OCI-LY1 (cell line): Measurements from ENCODE around the gene B4GALNT2.

Experiments
- H2AFZ ChIP-seq: fragments of 200-600 bp; sonication (generic), shearing (Covaris generic); 2 replicates; pipeline ENCODE4 v1.6.0; 2014; ENCODE audit warnings: antibody characterized with exemption, mild to moderate bottlenecking, low read length
- H3F3A ChIP-seq: fragments of 200-600 bp; sonication (generic), shearing (Covaris generic); 2 replicates; pipeline ENCODE4 v1.6.0; 2014; ENCODE audit warnings: mild to moderate bottlenecking, antibody characterized with exemption, low read length, moderate library complexity; ENCODE audit not compliant: insufficient read depth
- H3K27ac ChIP-seq: fragments of 200-600 bp; sonication (generic); 2 replicates; pipeline ENCODE4 v1.5.1; 2014; ENCODE audit warnings: low read length, mixed run types, mild to moderate bottlenecking, low read depth; ENCODE audit not compliant: poor library complexity, severe bottlenecking
- H3K27me3 ChIP-seq: fragments of 200-600 bp; sonication (generic); 2 replicates; pipeline ENCODE4 v1.6.0; 2014; ENCODE audit warnings: antibody characterized with exemption, mild to moderate bottlenecking, low read length, moderate library complexity; ENCODE audit not compliant: insufficient read depth
- H3K36me3 ChIP-seq: fragments of 200-600 bp; sonication (generic); 2 replicates; pipeline ENCODE4 v1.6.1; 2014; ENCODE audit warnings: mild to moderate bottlenecking, antibody characterized with exemption, low read length, moderate library complexity, mixed read lengths; ENCODE audit not compliant: insufficient read depth
- H3K4me1 ChIP-seq: fragments of 200-600 bp; sonication (generic); 2 replicates; pipeline ENCODE4 v1.5.1; 2014; ENCODE audit warnings: mild to moderate bottlenecking, low read length, moderate library complexity; ENCODE audit not compliant: insufficient read depth, severe bottlenecking
- H3K4me2 ChIP-seq: fragments of 200-600 bp; sonication (generic), shearing (Covaris generic); 2 replicates; pipeline ENCODE4 v1.6.1; 2014; ENCODE audit warnings: low read length
- H3K4me3 ChIP-seq: fragments of 200-600 bp; sonication (generic); 2 replicates; pipeline ENCODE4 v1.5.1; 2014; ENCODE audit warnings: low read length, low read depth, mild to moderate bottlenecking, mixed read lengths; ENCODE audit not compliant: poor library complexity, severe bottlenecking
- H3K79me2 ChIP-seq: fragments of 200-600 bp; shearing (Covaris generic); 2 replicates; pipeline ENCODE4 v1.6.1; 2016; ENCODE audit warnings: mixed run types, low read length, mixed read lengths; ENCODE audit not compliant: insufficient read depth
- H3K9ac ChIP-seq: fragments of 200-600 bp; sonication (generic), shearing (Covaris generic); 2 replicates; pipeline ENCODE4 v1.6.1; 2014; ENCODE audit warnings: mild to moderate bottlenecking, low read length, mixed read lengths
- H3K9me2 ChIP-seq: fragments of 200-600 bp; sonication (generic), shearing (Covaris generic); 2 replicates; pipeline ENCODE4 v1.6.1; 2014; ENCODE audit warnings: low read depth, mild to moderate bottlenecking, low read length, mixed read lengths
- H3K9me3 ChIP-seq: fragments of 200-600 bp; shearing (Covaris generic); 2 replicates; pipeline ENCODE4 v1.6.1; 2014; ENCODE audit warnings: low read length, mixed read lengths
- H4K20me1 ChIP-seq: fragments of 200-600 bp; sonication (generic), shearing (Covaris generic); 2 replicates; pipeline ENCODE4 v1.6.0; 2016; ENCODE audit warnings: mild to moderate bottlenecking, low read length; ENCODE audit not compliant: insufficient read depth
- EZH2 ChIP-seq: fragments of 200-600 bp; sonication (generic), shearing (Covaris generic); IDR thresholded peaks from 2 replicates; pipeline ENCODE4 v1.8.0; 2017; ENCODE audit warnings: borderline replicate concordance, mixed run types, mild to moderate bottlenecking, antibody characterized with exemption, low read length, moderate library complexity, mixed read lengths
- TF ChIP-seq, protein P1 (sequence below): fragments of 200-600 bp; sonication (generic), shearing (Covaris generic); IDR thresholded peaks from 2 replicates; pipeline ENCODE4 v1.5.1; 2017; ENCODE audit warnings: mild to moderate bottlenecking, antibody characterized with exemption, low read length, moderate library complexity, mixed read lengths

Gene B4GALNT2

DNA sequence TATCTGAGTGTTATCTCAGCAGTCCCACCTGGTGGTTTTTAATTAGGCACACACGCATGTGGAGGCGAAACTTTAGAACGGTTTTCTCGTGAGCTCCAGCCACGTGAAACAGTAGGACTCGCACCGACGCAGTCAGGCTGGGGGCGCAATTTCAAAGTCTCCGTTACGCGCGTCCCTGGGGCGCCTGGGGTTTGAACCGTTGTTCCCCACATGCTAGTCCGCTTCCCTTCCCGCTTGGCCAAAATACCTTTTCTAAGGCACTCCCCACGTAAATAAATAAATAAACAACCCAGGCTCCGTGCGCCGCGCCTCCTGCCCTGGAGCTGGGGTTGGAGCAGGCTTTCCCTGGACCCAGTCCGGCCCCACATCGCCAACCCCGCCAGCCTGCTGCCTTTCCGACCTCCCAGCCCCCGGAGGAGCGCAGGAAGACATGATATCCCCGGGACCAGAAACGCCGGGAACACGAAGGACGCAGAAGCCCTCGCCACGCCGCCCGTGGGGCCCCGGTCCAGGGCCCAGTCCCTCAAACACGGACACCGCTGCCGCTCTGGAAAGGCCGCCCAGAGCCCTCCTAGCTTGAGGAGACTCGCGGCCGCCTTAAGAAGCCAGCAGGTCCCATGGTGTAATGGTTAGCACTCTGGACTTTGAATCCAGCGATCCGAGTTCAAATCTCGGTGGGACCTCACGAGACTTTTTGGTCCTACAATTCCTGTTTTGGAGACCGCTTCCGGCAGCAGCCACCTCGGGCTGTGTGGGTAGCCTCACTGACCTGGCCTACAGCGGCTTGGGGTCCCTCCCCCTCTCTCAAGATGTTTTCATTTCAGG lies 59.6 kb downstream of the B4GALNT2 start:
- H3K27ac ChIP-seq: peak overlapping the region; percentile 97
- peak overlapping the region; percentile 82 for H3K4me3 ChIP-seq
- no peaks in the 10 kb centered on the region for H3K36me3 ChIP-seq
- H3K9me3 ChIP-seq: no peaks in the 10 kb centered on the region
- no peak for TF ChIP-seq EZH2
- TF ChIP-seq, protein P1, sequence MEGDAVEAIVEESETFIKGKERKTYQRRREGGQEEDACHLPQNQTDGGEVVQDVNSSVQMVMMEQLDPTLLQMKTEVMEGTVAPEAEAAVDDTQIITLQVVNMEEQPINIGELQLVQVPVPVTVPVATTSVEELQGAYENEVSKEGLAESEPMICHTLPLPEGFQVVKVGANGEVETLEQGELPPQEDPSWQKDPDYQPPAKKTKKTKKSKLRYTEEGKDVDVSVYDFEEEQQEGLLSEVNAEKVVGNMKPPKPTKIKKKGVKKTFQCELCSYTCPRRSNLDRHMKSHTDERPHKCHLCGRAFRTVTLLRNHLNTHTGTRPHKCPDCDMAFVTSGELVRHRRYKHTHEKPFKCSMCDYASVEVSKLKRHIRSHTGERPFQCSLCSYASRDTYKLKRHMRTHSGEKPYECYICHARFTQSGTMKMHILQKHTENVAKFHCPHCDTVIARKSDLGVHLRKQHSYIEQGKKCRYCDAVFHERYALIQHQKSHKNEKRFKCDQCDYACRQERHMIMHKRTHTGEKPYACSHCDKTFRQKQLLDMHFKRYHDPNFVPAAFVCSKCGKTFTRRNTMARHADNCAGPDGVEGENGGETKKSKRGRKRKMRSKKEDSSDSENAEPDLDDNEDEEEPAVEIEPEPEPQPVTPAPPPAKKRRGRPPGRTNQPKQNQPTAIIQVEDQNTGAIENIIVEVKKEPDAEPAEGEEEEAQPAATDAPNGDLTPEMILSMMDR: peak; percentile 53; the same call in 1 of the 2 replicates
- H3K9ac ChIP-seq: peak overlapping the region; percentile 96
- no peaks in the 10 kb centered on the region for H3K9me2 ChIP-seq
- H3K27me3 ChIP-seq: no peaks in the 10 kb centered on the region
- H2AFZ ChIP-seq: peak overlapping the region; percentile 82
- H3K4me2 ChIP-seq: peak overlapping the region; percentile 83
- H3F3A ChIP-seq: no peaks in the 10 kb centered on the region
- no peaks in the 10 kb centered on the region for H3K79me2 ChIP-seq
- H4K20me1 ChIP-seq: no peaks in the 10 kb centered on the region
- peaks cover 23% of the 10 kb centered on the region for H3K4me1 ChIP-seq

GRCh38 chr17:49193513-49194296 lies 61.1 kb downstream of the B4GALNT2 start:
- Histone ChIP-seq H3K9me2 (no peaks in the 10 kb centered on the region), H3K27me3 (no peaks in the 10 kb centered on the region), H3F3A (no peaks in the 10 kb centered on the region), H2AFZ (no peak overlapping the region), H3K27ac (peak overlapping the region; percentile 97), H3K79me2 (no peaks in the 10 kb centered on the region), H3K36me3 (no peaks in the 10 kb centered on the region), H3K4me3 (peak overlapping the region; percentile 82), H3K4me2 (peak overlapping the region; percentile 83), H3K4me1 (peaks cover 23% of the 10 kb centered on the region), H3K9me3 (no peaks in the 10 kb centered on the region), H4K20me1 (no peaks in the 10 kb centered on the region), H3K9ac (peak overlapping the region; percentile 50)
- no peak for TF ChIP-seq EZH2
- TF ChIP-seq, protein P1: no peak

DNA sequence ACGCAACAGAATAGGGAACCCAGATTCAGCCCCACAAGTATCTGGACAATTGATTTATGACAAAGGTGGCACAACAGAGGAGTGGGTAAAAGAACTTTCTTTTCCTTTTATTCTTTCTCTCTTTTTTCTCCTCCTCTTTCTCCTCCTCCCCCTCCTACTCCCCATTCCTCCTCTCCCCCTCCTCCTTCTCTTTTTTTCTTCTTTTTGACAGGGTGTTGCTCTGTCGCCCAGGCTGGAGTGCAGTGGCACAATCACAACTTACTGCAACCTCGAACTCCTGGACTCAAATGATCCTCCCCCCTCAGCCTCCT lies 61.7 kb downstream of the B4GALNT2 start:
- Histone ChIP-seq H3K4me2 (peak overlapping the region; percentile 83; the same call in 1 of the 2 replicates), H3K4me3 (no peak overlapping the region), H3K27me3 (no peaks in the 10 kb centered on the region)

More for the DNA sequence above, 61.7 kb downstream of the B4GALNT2 start:
- no peak overlapping the region for H3K27ac ChIP-seq
- no peaks in the 10 kb centered on the region for H4K20me1 ChIP-seq
- H3K9me3 ChIP-seq: no peaks in the 10 kb centered on the region
- H3F3A ChIP-seq: no peaks in the 10 kb centered on the region
- H3K4me1 ChIP-seq: peaks cover 23% of the 10 kb centered on the region
- TF ChIP-seq, protein P1: no peak
- no peak for TF ChIP-seq EZH2
- no peaks in the 10 kb centered on the region for H3K36me3 ChIP-seq
- H3K9me2 ChIP-seq: no peaks in the 10 kb centered on the region
- no peak overlapping the region for H3K9ac ChIP-seq
- no peak overlapping the region for H2AFZ ChIP-seq
- no peaks in the 10 kb centered on the region for H3K79me2 ChIP-seq
